Central memory CD8-positive, alpha-beta T cell (primary cell): Measurements from ENCODE around the gene CBFA2T3.

Experiments used
- ATAC-seq: fragments of 150-1000 bp; cut with Tn5 transposase; replicated peaks from 2 replicates; pipeline ENCODE4 v1.10.0; 2022; ENCODE audit warnings: mild to moderate bottlenecking, moderate FRiP score, moderate number of reproducible peaks; ENCODE audit not compliant: poor library complexity, severe bottlenecking; ENCODE audit errors: extremely low read depth
- DNase-seq, 2 donors: peaks; one replicate each; pipeline ENCODE4 v3.0.0; 2021; ENCODE audit warnings: low spot score in 2 of 2
- H3K27ac Mint-ChIP-seq: one replicate; pipeline ENCODE4 v1.8.0; 2022; ENCODE audit warnings: low read depth, mild to moderate bottlenecking, moderate library complexity, mixed read lengths
- H3K27me3 Mint-ChIP-seq: one replicate; pipeline ENCODE4 v1.8.0; 2022; ENCODE audit warnings: mixed read lengths
- H3K36me3 Mint-ChIP-seq: one replicate; pipeline ENCODE4 v1.8.0; 2022; ENCODE audit warnings: mild to moderate bottlenecking, moderate library complexity, mixed read lengths; ENCODE audit not compliant: insufficient read depth
- H3K4me1 Mint-ChIP-seq: one replicate; pipeline ENCODE4 v1.8.0; 2022; ENCODE audit warnings: mixed read lengths
- H3K4me3 Mint-ChIP-seq: one replicate; pipeline ENCODE4 v1.8.0; 2022; ENCODE audit warnings: mild to moderate bottlenecking, moderate library complexity, mixed read lengths
- H3K9me3 Mint-ChIP-seq: one replicate; pipeline ENCODE4 v1.8.0; 2022; ENCODE audit warnings: mixed read lengths

Gene CBFA2T3

DNA sequence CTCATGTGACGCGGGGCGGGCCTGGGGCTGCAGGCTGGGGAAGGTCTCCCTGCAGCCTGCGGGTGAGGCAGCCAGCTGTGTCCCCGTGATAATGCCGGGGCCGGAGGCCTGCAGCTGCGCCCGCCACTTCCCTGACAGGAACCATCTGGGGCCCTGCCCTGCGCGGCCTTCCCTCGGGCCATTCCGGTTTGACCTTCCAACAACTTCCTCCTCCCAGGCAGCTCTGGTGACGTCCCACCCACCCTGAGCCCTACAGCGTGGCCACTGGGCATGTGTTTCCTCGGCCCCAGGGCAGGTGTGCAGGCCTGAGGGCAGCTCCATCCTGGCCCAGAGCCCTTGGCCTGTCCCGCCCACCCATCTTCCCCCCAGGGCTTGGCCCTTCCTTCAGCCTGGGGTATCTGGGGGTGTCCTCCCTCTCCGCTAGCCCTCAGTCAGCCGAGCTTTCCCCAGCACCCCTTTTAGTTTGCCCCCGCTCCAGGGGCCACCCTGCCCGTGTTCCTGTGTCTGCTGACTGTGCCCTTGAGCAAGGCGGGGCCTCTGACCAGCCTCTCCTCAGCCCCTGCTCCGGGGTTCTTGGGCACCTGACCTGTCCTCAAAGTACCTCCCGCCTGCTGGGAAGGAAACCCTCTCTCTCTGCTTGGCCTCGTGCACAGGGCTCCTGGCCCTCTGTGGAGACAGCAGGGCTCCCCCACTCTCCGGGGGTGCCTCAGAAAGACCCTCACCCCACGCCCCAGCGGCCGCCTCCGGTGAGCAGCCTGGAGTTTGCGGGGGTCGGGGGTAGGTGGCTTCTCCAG lies at the start of gene CBFA2T3:
TSS of gene CBFA2T3 (minus strand) at position 190 of the 794 bp plus-strand sequence. CDS start 400 bp downstream, outside the sequence.
- Mint-ChIP-seq H3K4me1 (no peaks in the 10 kb centered on the region), H3K27me3 (peaks cover 79% of the 10 kb centered on the region), H3K9me3 (no peaks in the 10 kb centered on the region), H3K27ac (no peak within 1 kb of the TSS), H3K4me3 (peak within 1 kb of the TSS; percentile 46), H3K36me3 (peaks cover 2% of the 10 kb centered on the region)
- no peak for DNase-seq
- ATAC-seq: no peak

DNA sequence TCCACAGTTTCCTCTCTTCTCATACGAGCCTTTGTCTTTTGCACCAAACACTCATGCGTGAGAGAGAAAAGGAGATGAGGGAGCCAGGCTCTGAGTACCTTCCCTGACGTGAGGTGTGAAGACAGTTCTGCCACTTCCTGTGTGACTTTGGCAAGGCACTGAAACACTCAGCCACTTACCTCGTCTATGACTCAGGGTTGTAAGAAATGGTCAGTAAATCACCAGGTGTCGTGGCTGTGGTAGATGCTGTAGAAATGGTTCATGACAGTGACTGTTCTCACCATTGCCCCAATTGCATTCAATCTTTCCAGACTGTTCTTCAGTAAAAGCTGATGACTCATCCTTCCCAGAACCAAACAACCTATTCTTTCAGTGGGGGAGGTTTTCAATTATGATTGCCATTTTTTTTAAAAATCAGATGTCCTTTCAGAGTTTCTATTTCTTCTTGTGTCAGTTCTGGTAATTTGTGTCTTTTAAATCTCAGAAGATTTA lies 49.2 kb upstream of the CBFA2T3 start:
- Mint-ChIP-seq H3K27ac (peak overlapping the region; percentile 32), H3K4me3 (no peak overlapping the region), H3K27me3 (no peaks in the 10 kb centered on the region), H3K9me3 (peaks cover 16% of the 10 kb centered on the region), H3K4me1 (peaks cover 26% of the 10 kb centered on the region), H3K36me3 (peaks cover 3% of the 10 kb centered on the region)
- peak in 1 of 2 donors; percentile 71 for DNase-seq
- ATAC-seq: peak; percentile 97

GRCh38 chr16:89025636-89026035 lies 48.6 kb upstream of the CBFA2T3 start:
- no peak for ATAC-seq
- H3K27ac Mint-ChIP-seq: peak overlapping the region; percentile 32

DNA sequence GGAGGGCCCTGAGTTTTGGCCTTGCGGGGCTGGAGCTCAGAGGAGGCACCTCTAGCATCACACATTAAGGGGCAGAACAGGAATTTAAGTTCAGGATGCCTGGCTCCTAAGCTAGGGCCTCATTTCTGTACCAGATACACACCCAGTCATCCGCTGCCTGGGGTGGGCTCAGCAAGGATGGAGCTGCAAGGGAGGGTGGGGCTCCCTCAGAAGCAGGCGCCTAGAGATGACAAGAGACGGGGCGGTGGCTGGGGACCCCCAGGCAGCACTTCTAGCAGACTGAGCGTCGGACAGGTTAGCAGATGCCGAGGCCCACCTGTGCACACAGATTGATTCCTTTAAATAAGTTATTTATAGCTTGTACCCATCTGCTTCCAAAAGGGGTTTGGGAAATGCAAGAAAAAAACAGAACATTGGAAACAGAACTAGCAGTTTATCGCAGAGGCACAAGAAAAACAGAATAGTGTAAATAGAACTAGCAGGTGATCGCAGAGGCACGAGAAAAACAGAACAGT lies 47.6 kb upstream of the CBFA2T3 start:
- H3K4me3 Mint-ChIP-seq: no peak overlapping the region
- H3K27me3 Mint-ChIP-seq: no peaks in the 10 kb centered on the region
- DNase-seq (no peak), ATAC-seq (no peak)
- peaks cover 16% of the 10 kb centered on the region for H3K9me3 Mint-ChIP-seq
- H3K36me3 Mint-ChIP-seq: peaks cover 3% of the 10 kb centered on the region
- H3K27ac Mint-ChIP-seq: no peak overlapping the region
- H3K4me1 Mint-ChIP-seq: peaks cover 31% of the 10 kb centered on the region

More at GRCh38 chr16:89025636-89026035, 48.6 kb upstream of the CBFA2T3 start:
- Mint-ChIP-seq H3K4me3 (no peak overlapping the region), H3K36me3 (peaks cover 3% of the 10 kb centered on the region), H3K9me3 (peaks cover 16% of the 10 kb centered on the region), H3K4me1 (peaks cover 26% of the 10 kb centered on the region), H3K27me3 (no peaks in the 10 kb centered on the region)
- DNase-seq: no peak

DNA sequence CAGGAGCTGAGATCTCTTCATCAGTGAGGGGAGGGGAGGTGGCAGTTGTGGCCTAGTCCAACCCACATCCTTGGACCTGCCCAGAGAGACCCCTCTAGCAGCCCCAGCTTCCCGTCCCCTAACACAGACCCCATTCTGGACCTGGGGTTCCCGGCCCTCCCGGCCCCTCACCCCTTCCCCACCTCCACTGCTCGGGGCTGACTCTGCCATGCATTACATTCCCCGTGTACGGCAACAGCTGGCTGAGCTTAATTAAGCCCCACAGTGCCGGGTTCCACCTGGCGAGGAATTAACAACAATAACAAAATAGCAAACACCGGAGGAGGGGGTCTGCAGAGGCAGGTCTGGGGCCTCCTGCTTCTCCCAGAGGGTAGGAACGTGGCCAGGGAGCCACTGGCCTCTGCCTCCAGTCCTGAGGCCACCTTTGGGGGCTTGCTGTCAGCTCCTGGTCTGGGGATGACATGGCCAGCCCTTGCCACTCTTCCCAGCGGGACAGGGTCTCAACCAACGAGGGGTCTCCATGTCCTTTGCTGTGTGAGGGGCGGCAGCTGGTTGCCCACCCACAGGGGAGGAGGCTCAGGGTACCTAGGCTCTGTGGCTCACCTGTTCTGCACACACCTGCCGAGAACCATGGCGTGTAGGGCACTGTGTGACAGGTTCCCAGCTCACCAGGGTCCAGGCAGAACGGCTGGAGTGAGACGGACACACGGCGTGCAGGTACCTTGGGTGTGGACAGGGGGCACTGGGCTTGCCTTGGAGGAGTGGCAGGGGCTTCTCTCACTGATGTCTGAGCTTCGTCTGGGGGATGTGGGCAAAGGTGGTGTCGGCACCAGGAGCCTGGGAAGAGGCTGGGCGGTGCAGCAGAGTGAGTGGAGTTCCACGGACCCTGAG lies 46.9 kb upstream of the CBFA2T3 start:
- ATAC-seq (no peak), DNase-seq (no peak)
- no peak overlapping the region for H3K27ac Mint-ChIP-seq
- no peak overlapping the region for H3K4me3 Mint-ChIP-seq
- peaks cover 16% of the 10 kb centered on the region for H3K9me3 Mint-ChIP-seq
- H3K4me1 Mint-ChIP-seq: peaks cover 31% of the 10 kb centered on the region
- H3K27me3 Mint-ChIP-seq: no peaks in the 10 kb centered on the region
- peaks cover 3% of the 10 kb centered on the region for H3K36me3 Mint-ChIP-seq

DNA sequence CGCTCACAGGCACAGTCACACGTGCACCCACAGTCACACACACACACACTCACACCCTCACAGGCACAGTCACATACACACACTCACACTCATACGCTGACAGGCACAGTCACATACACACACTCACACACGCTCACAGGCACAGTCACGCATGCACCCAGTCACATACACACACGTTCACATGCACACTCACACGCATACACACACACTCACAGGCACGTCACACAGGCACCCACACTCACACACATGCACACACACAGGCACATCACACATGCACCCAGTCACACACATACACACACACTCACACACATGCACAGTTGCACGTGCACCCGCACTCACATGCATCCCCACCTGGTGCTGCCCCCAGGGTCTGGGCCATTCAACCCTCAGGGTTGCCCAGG lies 46.1 kb upstream of the CBFA2T3 start:
- H3K9me3 Mint-ChIP-seq: peaks cover 16% of the 10 kb centered on the region
- H3K4me1 Mint-ChIP-seq: peaks cover 31% of the 10 kb centered on the region
- no peaks in the 10 kb centered on the region for H3K27me3 Mint-ChIP-seq
- DNase-seq (no peak), ATAC-seq (no peak)
- H3K27ac Mint-ChIP-seq: no peak overlapping the region
- H3K36me3 Mint-ChIP-seq: peaks cover 4% of the 10 kb centered on the region
- no peak overlapping the region for H3K4me3 Mint-ChIP-seq

GRCh38 chr16:89022051-89022836 lies 45.2 kb upstream of the CBFA2T3 start:
- Mint-ChIP-seq H3K9me3 (peaks cover 12% of the 10 kb centered on the region), H3K27me3 (no peaks in the 10 kb centered on the region), H3K4me1 (peaks cover 31% of the 10 kb centered on the region), H3K4me3 (no peak overlapping the region), H3K27ac (no peak overlapping the region), H3K36me3 (peaks cover 6% of the 10 kb centered on the region)
- DNase-seq (no peak), ATAC-seq (no peak)

GRCh38 chr16:89020925-89021595 lies 44.1 kb upstream of the CBFA2T3 start:
- Mint-ChIP-seq H3K4me3 (no peak overlapping the region), H3K27ac (no peak overlapping the region), H3K4me1 (peaks cover 20% of the 10 kb centered on the region), H3K9me3 (peaks cover under 1% of the 10 kb centered on the region), H3K36me3 (peaks cover 6% of the 10 kb centered on the region), H3K27me3 (no peaks in the 10 kb centered on the region)
- no peak for DNase-seq
- ATAC-seq: no peak

GRCh38 chr16:89020068-89020924 lies 43.3 kb upstream of the CBFA2T3 start:
- Mint-ChIP-seq H3K27ac (no peak overlapping the region), H3K4me3 (no peak overlapping the region), H3K27me3 (no peaks in the 10 kb centered on the region), H3K4me1 (peaks cover 19% of the 10 kb centered on the region), H3K9me3 (no peaks in the 10 kb centered on the region), H3K36me3 (peaks cover 6% of the 10 kb centered on the region)
- ATAC-seq (peak; percentile 95), DNase-seq (peak in 1 of 2 donors; percentile 36)

DNA sequence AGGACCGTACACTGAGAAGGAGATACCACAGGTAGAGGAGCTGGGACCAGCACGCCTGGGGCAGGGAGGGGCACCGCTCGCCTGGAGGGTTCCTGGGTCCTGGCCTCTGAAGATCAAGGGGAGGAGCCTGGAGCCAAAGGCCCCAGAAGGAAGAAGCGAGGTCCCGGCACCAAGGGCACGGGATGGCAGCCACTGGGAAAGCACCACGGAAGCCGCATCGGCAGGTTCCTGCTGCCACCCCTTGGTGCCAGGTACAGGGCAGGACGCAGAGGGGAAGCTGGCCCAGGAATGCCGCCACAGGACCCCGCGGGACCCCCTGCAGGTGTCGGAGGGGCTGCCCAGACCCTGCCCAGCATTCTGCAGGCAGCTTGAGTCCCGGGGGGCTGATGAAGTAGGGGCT lies 42.5 kb upstream of the CBFA2T3 start:
- ATAC-seq: no peak
- Mint-ChIP-seq H3K4me3 (no peak overlapping the region), H3K9me3 (no peaks in the 10 kb centered on the region), H3K4me1 (peaks cover 11% of the 10 kb centered on the region), H3K36me3 (peaks cover 6% of the 10 kb centered on the region), H3K27ac (no peak overlapping the region), H3K27me3 (no peaks in the 10 kb centered on the region)
- no peak for DNase-seq
